GM23338 (cell line): Measurements from ENCODE around the gene APBA2. TPM values are rescaled to one million over a fixed set of nuclear protein-coding genes. Genes with fewer than 3 reads are reported as not detected.
A peak's percentile ranks its signal among the peaks of the same experiment; 100 is the strongest.

Experiments used
- ATAC-seq: fragments of 200-7000 bp; cut with Tn5 transposase; 3 replicates; pipeline ENCODE4 v1.9.1; 2020
- DNase-seq: peaks from one replicate; pipeline ENCODE4 v3.0.0-alpha.2; 2015; ENCODE audit warnings: low spot score
- H2AFZ ChIP-seq: fragments of 200-600 bp; sonication (generic); 2 replicates; pipeline ENCODE4 v1.8.0; 2016; ENCODE audit warnings: antibody characterized with exemption, mild to moderate bottlenecking, moderate library complexity
- H3F3A ChIP-seq: fragments of 200-600 bp; sonication (generic); replicated peaks from 2 replicates; pipeline ENCODE4 v1.8.0; 2017; ENCODE audit warnings: antibody characterized with exemption, mixed run types, low read depth
- H3K27ac ChIP-seq: fragments of 200-600 bp; sonication (generic); 2 replicates; pipeline ENCODE4 v1.6.1; 2016; ENCODE audit warnings: low read depth
- H3K27me3 ChIP-seq: fragments of 200-600 bp; sonication (generic); 2 replicates; pipeline ENCODE4 v1.8.0; 2016; ENCODE audit warnings: mild to moderate bottlenecking, mixed run types, moderate library complexity; ENCODE audit not compliant: insufficient read depth
- H3K36me3 ChIP-seq: fragments of 200-600 bp; sonication (generic); 2 replicates; pipeline ENCODE4 v1.8.0; 2016; ENCODE audit warnings: mild to moderate bottlenecking; ENCODE audit not compliant: insufficient read depth
- H3K4me1 ChIP-seq: fragments of 200-600 bp; sonication (generic); 2 replicates; pipeline ENCODE4 v1.8.0; 2016; ENCODE audit warnings: mild to moderate bottlenecking, moderate library complexity; ENCODE audit not compliant: insufficient read depth
- H3K4me2 ChIP-seq: fragments of 200-600 bp; sonication (generic); 2 replicates; pipeline ENCODE4 v1.7.1; 2017; ENCODE audit warnings: mixed run types
- H3K4me3 ChIP-seq: fragments of 200-600 bp; sonication (generic); 2 replicates; pipeline ENCODE4 v1.6.1; 2016; ENCODE audit warnings: mixed run types
- H3K79me2 ChIP-seq: fragments of 200-600 bp; sonication (generic); replicated peaks from 2 replicates; pipeline ENCODE4 v1.8.0; 2017; ENCODE audit warnings: mild to moderate bottlenecking; ENCODE audit not compliant: insufficient read depth
- H3K9me2 ChIP-seq: fragments of 200-600 bp; sonication (generic); 2 replicates; pipeline ENCODE4 v1.8.0; 2017; ENCODE audit not compliant: insufficient read depth
- H4K20me1 ChIP-seq: fragments of 200-600 bp; sonication (generic); replicated peaks from 2 replicates; pipeline ENCODE4 v1.8.0; 2017; ENCODE audit warnings: mild to moderate bottlenecking; ENCODE audit not compliant: insufficient read depth
- H3K27ac Mint-ChIP-seq: 2 replicates; pipeline ENCODE4 v1.8.0; 2020; ENCODE audit warnings: inconsistent platforms, mild to moderate bottlenecking, moderate library complexity, mixed read lengths
- H3K27me3 Mint-ChIP-seq: 3 replicates; pipeline ENCODE4 v1.8.0; 2022; ENCODE audit warnings: low read depth, mild to moderate bottlenecking, moderate library complexity, mixed read lengths, inconsistent platforms; ENCODE audit not compliant: insufficient read depth, poor library complexity
- H3K36me3 Mint-ChIP-seq: 3 replicates; pipeline ENCODE4 v1.8.0; 2021; ENCODE audit warnings: low read depth, mild to moderate bottlenecking, inconsistent platforms, moderate library complexity, mixed read lengths
- H3K4me1 Mint-ChIP-seq: 3 replicates; pipeline ENCODE4 v1.8.0; 2020; ENCODE audit warnings: mild to moderate bottlenecking, inconsistent platforms, mixed read lengths
- H3K4me3 Mint-ChIP-seq: 3 replicates; pipeline ENCODE4 v1.8.0; 2021; ENCODE audit warnings: moderate library complexity, mild to moderate bottlenecking, inconsistent platforms, mixed read lengths
- H3K9me3 Mint-ChIP-seq: 3 replicates; pipeline ENCODE4 v1.8.0; 2020; ENCODE audit warnings: moderate library complexity, mild to moderate bottlenecking, inconsistent platforms, mixed read lengths
- EZH2 ChIP-seq: fragments of 200-600 bp; sonication (generic); IDR thresholded peaks from one replicate; pipeline ENCODE4 v1.8.0; 2017; ENCODE audit warnings: antibody characterized with exemption, mild to moderate bottlenecking, low read depth; ENCODE audit not compliant: unreplicated experiment
- JUNB ChIP-seq: IDR thresholded peaks from one replicate; pipeline ENCODE4 v1.6.1; 2016; ENCODE audit warnings: antibody characterized with exemption; ENCODE audit not compliant: unreplicated experiment
- POLR2AphosphoS5 ChIP-seq: IDR thresholded peaks from 2 replicates; pipeline ENCODE4 v1.6.1; 2016; ENCODE audit warnings: antibody characterized with exemption, low read depth
- ZNF114 ChIP-seq: fragments of 250-450 bp; sonication (Bioruptor Pico); IDR thresholded peaks from 2 replicates; pipeline ENCODE4 v1.5.0; 2020; ENCODE audit warnings: mild to moderate bottlenecking, moderate library complexity
- ZNF331 ChIP-seq: fragments of 250-450 bp; sonication (Bioruptor Pico); IDR thresholded peaks from 2 replicates; pipeline ENCODE4 v1.5.0; 2020; ENCODE audit warnings: low read depth, mild to moderate bottlenecking, moderate library complexity
- polyA plus RNA-seq: library from polyadenylated mRNA; unstranded; fragments of >200 nt; fragmentation: Nextera tagmentation; extraction: Ambion mirVana; gene quantifications from 2 replicates; pipeline ENCODE4 v1.2.1, GENCODE V29; 2016
- total RNA-seq: library from RNA; depleted of rRNA; stranded (reverse); fragments of >200 nt; shearing (Covaris generic); gene quantifications from 2 replicates; pipeline ENCODE4 v1.2.3, GENCODE V29; 2014
- TF ChIP-seq, protein P1 (sequence below): fragments of 250-450 bp; sonication (Bioruptor Pico); IDR thresholded peaks from 2 replicates; pipeline ENCODE4 v1.5.0; 2020; ENCODE audit warnings: mild to moderate bottlenecking, moderate library complexity
- TF ChIP-seq, protein P2 (sequence below), 2 experiments: fragments of 200-600 bp in 1 of 2; sonication (generic) in 1 of 2; conservative IDR thresholded peaks; 2 replicates each; pipeline versions ENCODE4 v1.5.1 to v1.6.1; 2016 to 2017; ENCODE audit warnings: antibody characterized with exemption in 2 of 2, low read depth in 2 of 2, mild to moderate bottlenecking in 2 of 2, moderate library complexity in 1 of 2

APBA2 gene
- total and polyA plus RNA-seq, 2 experiments from 2014 or later, result 5.9 to 24.7 TPM

DNA sequence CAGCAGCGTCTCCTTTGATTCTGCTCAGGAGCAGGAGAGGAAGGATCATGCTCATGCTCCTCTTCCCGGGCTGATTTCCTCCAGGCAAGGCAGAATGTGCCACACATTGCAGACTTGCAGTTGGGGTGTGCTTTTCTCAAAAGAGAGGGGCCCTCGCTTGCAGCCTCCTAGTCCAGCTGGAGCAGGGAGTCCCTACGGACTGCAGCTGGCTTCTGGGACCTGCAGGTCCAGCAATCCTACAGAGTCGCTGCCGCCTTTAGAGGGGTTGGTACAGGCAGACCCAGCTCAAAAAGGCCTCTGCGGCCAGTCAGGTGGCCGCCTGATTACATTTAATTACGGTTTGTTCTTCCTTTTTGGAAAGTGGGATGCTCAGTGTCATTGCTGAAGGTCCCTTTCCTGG, 210.0 kb downstream of the APBA2 start:
- no peaks in the 10 kb centered on the region for H3K36me3 ChIP-seq
- no peak overlapping the region for H3K4me2 ChIP-seq
- H3K79me2 ChIP-seq, result no peaks in the 10 kb centered on the region
- H3K4me3 Mint-ChIP-seq, result no peak overlapping the region
- H3K27me3 Mint-ChIP-seq, result peaks cover 11% of the 10 kb centered on the region
- no peaks in the 10 kb centered on the region for H3K27me3 ChIP-seq
- H3K27ac ChIP-seq, result no peak overlapping the region
- H3K27ac Mint-ChIP-seq, result no peak overlapping the region
- H3F3A ChIP-seq, result no peaks in the 10 kb centered on the region
- no peaks in the 10 kb centered on the region for H3K36me3 Mint-ChIP-seq
- peaks cover 32% of the 10 kb centered on the region for H3K4me1 Mint-ChIP-seq
- TF ChIP-seq POLR2AphosphoS5 (no peak), EZH2 (no peak)
- H3K9me3 Mint-ChIP-seq, result no peaks in the 10 kb centered on the region
- no peak overlapping the region for H3K4me3 ChIP-seq
- H4K20me1 ChIP-seq, result no peaks in the 10 kb centered on the region
- ATAC-seq (no peak), DNase-seq (no peak)
- no peaks in the 10 kb centered on the region for H3K4me1 ChIP-seq
- no peaks in the 10 kb centered on the region for H3K9me2 ChIP-seq
- no peak overlapping the region for H2AFZ ChIP-seq

DNA sequence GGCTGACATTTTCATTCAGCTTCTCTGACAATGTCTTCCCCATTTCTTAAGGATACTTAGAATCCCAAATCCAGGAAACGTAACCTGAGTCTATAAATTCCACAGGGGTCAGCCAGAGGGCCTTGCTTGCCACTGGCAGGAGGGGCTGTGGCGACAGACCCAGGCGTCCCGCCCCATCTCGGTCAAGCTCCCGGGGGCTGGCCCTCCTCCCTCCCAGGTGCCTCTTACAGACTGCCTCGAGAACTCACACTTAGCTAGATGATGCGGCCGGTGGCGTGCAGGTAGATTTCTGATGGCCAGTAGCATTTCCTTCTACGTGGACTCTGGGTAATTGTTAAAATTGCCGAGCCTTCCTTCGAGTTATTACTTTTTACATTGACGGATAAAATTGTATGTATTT, 211.4 kb downstream of the APBA2 start:
- no peak overlapping the region for H3K4me3 ChIP-seq
- Mint-ChIP-seq H3K9me3 (no peaks in the 10 kb centered on the region), H3K4me1 (peaks cover 33% of the 10 kb centered on the region), H3K36me3 (no peaks in the 10 kb centered on the region), H3K4me3 (no peak overlapping the region), H3K27ac (no peak overlapping the region), H3K27me3 (peaks cover 12% of the 10 kb centered on the region)
- DNase-seq, result peak; percentile 17
- H3K4me1 ChIP-seq, result peaks cover 8% of the 10 kb centered on the region
- no peak overlapping the region for H3K27ac ChIP-seq
- no peaks in the 10 kb centered on the region for H3F3A ChIP-seq
- ATAC-seq, result peak; percentile 17; the same call in 2 of the 3 replicates
- TF ChIP-seq, protein P1, sequence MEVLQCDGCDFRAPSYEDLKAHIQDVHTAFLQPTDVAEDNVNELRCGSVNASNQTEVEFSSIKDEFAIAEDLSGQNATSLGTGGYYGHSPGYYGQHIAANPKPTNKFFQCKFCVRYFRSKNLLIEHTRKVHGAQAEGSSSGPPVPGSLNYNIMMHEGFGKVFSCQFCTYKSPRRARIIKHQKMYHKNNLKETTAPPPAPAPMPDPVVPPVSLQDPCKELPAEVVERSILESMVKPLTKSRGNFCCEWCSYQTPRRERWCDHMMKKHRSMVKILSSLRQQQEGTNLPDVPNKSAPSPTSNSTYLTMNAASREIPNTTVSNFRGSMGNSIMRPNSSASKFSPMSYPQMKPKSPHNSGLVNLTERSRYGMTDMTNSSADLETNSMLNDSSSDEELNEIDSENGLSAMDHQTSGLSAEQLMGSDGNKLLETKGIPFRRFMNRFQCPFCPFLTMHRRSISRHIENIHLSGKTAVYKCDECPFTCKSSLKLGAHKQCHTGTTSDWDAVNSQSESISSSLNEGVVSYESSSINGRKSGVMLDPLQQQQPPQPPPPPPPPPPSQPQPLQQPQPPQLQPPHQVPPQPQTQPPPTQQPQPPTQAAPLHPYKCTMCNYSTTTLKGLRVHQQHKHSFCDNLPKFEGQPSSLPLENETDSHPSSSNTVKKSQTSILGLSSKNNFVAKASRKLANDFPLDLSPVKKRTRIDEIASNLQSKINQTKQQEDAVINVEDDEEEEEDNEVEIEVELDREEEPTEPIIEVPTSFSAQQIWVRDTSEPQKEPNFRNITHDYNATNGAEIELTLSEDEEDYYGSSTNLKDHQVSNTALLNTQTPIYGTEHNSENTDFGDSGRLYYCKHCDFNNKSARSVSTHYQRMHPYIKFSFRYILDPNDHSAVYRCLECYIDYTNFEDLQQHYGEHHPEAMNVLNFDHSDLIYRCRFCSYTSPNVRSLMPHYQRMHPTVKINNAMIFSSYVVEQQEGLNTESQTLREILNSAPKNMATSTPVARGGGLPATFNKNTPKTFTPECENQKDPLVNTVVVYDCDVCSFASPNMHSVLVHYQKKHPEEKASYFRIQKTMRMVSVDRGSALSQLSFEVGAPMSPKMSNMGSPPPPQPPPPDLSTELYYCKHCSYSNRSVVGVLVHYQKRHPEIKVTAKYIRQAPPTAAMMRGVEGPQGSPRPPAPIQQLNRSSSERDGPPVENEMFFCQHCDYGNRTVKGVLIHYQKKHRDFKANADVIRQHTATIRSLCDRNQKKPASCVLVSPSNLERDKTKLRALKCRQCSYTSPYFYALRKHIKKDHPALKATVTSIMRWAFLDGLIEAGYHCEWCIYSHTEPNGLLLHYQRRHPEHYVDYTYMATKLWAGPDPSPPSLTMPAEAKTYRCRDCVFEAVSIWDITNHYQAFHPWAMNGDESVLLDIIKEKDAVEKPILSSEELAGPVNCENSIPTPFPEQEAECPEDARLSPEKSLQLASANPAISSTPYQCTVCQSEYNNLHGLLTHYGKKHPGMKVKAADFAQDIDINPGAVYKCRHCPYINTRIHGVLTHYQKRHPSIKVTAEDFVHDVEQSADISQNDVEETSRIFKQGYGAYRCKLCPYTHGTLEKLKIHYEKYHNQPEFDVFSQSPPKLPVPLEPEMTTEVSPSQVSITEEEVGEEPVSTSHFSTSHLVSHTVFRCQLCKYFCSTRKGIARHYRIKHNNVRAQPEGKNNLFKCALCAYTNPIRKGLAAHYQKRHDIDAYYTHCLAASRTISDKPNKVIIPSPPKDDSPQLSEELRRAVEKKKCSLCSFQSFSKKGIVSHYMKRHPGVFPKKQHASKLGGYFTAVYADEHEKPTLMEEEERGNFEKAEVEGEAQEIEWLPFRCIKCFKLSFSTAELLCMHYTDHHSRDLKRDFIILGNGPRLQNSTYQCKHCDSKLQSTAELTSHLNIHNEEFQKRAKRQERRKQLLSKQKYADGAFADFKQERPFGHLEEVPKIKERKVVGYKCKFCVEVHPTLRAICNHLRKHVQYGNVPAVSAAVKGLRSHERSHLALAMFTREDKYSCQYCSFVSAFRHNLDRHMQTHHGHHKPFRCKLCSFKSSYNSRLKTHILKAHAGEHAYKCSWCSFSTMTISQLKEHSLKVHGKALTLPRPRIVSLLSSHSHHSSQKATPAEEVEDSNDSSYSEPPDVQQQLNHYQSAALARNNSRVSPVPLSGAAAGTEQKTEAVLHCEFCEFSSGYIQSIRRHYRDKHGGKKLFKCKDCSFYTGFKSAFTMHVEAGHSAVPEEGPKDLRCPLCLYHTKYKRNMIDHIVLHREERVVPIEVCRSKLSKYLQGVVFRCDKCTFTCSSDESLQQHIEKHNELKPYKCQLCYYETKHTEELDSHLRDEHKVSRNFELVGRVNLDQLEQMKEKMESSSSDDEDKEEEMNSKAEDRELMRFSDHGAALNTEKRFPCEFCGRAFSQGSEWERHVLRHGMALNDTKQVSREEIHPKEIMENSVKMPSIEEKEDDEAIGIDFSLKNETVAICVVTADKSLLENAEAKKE (CRISPR knock-in tag), result no peak
- no peak for TF ChIP-seq ZNF331 (CRISPR knock-in tag)
- no peak for TF ChIP-seq JUNB
- TF ChIP-seq ZNF114 (CRISPR knock-in tag), result no peak
- TF ChIP-seq, protein P2, sequence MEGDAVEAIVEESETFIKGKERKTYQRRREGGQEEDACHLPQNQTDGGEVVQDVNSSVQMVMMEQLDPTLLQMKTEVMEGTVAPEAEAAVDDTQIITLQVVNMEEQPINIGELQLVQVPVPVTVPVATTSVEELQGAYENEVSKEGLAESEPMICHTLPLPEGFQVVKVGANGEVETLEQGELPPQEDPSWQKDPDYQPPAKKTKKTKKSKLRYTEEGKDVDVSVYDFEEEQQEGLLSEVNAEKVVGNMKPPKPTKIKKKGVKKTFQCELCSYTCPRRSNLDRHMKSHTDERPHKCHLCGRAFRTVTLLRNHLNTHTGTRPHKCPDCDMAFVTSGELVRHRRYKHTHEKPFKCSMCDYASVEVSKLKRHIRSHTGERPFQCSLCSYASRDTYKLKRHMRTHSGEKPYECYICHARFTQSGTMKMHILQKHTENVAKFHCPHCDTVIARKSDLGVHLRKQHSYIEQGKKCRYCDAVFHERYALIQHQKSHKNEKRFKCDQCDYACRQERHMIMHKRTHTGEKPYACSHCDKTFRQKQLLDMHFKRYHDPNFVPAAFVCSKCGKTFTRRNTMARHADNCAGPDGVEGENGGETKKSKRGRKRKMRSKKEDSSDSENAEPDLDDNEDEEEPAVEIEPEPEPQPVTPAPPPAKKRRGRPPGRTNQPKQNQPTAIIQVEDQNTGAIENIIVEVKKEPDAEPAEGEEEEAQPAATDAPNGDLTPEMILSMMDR (conservative IDR thresholded peaks at IDR 0.05; ENCODE audit: low read depth in 2 of 2), result no peak
- no peaks in the 10 kb centered on the region for H3K36me3 ChIP-seq
- H3K4me2 ChIP-seq, result no peak overlapping the region
- no peak overlapping the region for H2AFZ ChIP-seq
- H4K20me1 ChIP-seq, result no peaks in the 10 kb centered on the region
- no peaks in the 10 kb centered on the region for H3K27me3 ChIP-seq
- no peaks in the 10 kb centered on the region for H3K9me2 ChIP-seq
- H3K79me2 ChIP-seq, result no peaks in the 10 kb centered on the region
